SU-DHL-6 (cell line): Measurements from ENCODE around the gene HYDIN.
"Not testable (repeated sequence)": the region's sequence is repeated elsewhere in the genome, so short reads cannot be mapped to it uniquely, and the experiment has no call there.

Source experiments
- EZH2phosphoT487 ChIP-seq: fragments of 200-600 bp; sonication (generic), shearing (Covaris generic); conservative IDR thresholded peaks from 2 replicates; pipeline ENCODE4 v1.6.1; 2018; ENCODE audit warnings: mild to moderate bottlenecking, antibody characterized with exemption, low read length, moderate library complexity, mixed read lengths
- TF ChIP-seq, protein P1 (sequence below): fragments of 200-600 bp; sonication (generic); IDR thresholded peaks from one replicate; pipeline ENCODE4 v1.5.1; 2017; ENCODE audit warnings: antibody characterized with exemption, mild to moderate bottlenecking, low read length, moderate library complexity; ENCODE audit not compliant: insufficient read depth, poor library complexity, severe bottlenecking

DNA sequence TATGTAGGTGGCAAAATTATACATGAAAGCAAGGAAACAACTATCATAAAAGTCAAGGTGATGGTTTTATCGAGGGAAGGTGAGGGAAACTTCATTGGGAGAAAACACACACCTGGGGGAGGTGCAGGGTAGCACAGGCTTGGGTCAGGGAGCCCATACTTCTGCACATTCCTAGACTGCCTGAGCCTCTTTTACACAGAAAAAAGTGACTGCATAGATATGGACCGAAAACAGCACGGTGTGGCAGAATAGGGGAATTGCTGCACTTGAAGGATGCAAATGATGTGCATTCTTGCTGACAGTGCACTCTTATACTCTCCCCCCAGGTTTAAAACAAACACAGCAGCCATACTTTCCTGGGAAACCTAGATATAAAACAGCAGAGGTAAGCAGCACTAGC lies 120.0 kb downstream of the HYDIN start:
- TF ChIP-seq, protein P1, sequence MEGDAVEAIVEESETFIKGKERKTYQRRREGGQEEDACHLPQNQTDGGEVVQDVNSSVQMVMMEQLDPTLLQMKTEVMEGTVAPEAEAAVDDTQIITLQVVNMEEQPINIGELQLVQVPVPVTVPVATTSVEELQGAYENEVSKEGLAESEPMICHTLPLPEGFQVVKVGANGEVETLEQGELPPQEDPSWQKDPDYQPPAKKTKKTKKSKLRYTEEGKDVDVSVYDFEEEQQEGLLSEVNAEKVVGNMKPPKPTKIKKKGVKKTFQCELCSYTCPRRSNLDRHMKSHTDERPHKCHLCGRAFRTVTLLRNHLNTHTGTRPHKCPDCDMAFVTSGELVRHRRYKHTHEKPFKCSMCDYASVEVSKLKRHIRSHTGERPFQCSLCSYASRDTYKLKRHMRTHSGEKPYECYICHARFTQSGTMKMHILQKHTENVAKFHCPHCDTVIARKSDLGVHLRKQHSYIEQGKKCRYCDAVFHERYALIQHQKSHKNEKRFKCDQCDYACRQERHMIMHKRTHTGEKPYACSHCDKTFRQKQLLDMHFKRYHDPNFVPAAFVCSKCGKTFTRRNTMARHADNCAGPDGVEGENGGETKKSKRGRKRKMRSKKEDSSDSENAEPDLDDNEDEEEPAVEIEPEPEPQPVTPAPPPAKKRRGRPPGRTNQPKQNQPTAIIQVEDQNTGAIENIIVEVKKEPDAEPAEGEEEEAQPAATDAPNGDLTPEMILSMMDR = not testable (repeated sequence)
- not testable (repeated sequence) for TF ChIP-seq EZH2phosphoT487
